A549 (cell line): ENCODE data around the gene ADARB1.
"Not testable (repeated sequence)": the region's sequence is repeated elsewhere in the genome, so short reads cannot be mapped to it uniquely, and the experiment has no call there.

Source experiments
- CTCF ChIP-seq: fragments of >200 bp; sonication (Bioruptor Twin); formaldehyde crosslinking; IDR thresholded peaks from 3 replicates; pipeline ENCODE4 v1.5.1; 2016
- EP300 ChIP-seq, 2 experiments: fragments of >200 bp; sonication (Bioruptor Twin); formaldehyde crosslinking; IDR thresholded peaks; 2 replicates in 1 of 2; 3 replicates in 1 of 2; pipeline ENCODE4 v1.6.1; 2016 to 2017
- HDAC2 ChIP-seq: fragments of 200-600 bp; sonication (generic); IDR thresholded peaks from 2 replicates; pipeline ENCODE4 v1.6.1; 2016
- MYC ChIP-seq: IDR thresholded peaks from 2 replicates; pipeline ENCODE4 v1.6.1; 2012; ENCODE audit warnings: mild to moderate bottlenecking, inconsistent platforms, low read length, improper control_type of control experiment, borderline replicate concordance
- POLR2A ChIP-seq: IDR thresholded peaks from 2 replicates; pipeline ENCODE4 v1.6.1; 2012; ENCODE audit warnings: mild to moderate bottlenecking, low read length
- RAD21 ChIP-seq, 2 experiments: fragments of >200 bp in 1 of 2; sonication (Bioruptor Twin) in 1 of 2; formaldehyde crosslinking in 1 of 2; IDR thresholded peaks in 1 of 2; conservative IDR thresholded peaks in 1 of 2; 2 replicates in 1 of 2; 3 replicates in 1 of 2; pipeline ENCODE4 v1.6.1; 2012 to 2018; ENCODE audit warnings: inconsistent platforms in 1 of 2

- TF ChIP-seq CTCF; POLR2A; EP300 (IDR thresholded peaks at IDR 0.05); MYC; RAD21 (conservative IDR thresholded peaks at IDR 0.05 in 1 of 2, IDR thresholded peaks at IDR 0.05 in 1 of 2); HDAC2: not testable (repeated sequence)
These were observed 59.3 kb downstream of the ADARB1 start for GRCh38 chr21:45133574-45134278.
